Measurements from ENCODE around the gene CFAP74.

Gene CFAP74

GRCh38 chr1:2003541-2004131, at the start of gene CFAP74:
CFAP74 (minus strand) TSS chr1:2003786; CDS start chr1:1990956, 12,830 bp downstream.
- no peak for DNase-seq (ENCODE audit: low read depth)

GRCh38 chr1:2053217-2053616, 49.6 kb upstream of the CFAP74 start:
- DNase-seq (ENCODE audit: low read depth): no peak

- DNase-seq (ENCODE audit: low read depth): no peak
Observed at GRCh38 chr1:2052756-2053155, 49.2 kb upstream of the CFAP74 start.

GRCh38 chr1:2052054-2052679, 48.6 kb upstream of the CFAP74 start:
- no peak for DNase-seq (ENCODE audit: low read depth)

- DNase-seq (ENCODE audit: low read depth): no peak
Observed at GRCh38 chr1:2050793-2051682, 47.5 kb upstream of the CFAP74 start.

- DNase-seq (ENCODE audit: low read depth): no peak
Observed at GRCh38 chr1:2050461-2050792, 46.8 kb upstream of the CFAP74 start.

- DNase-seq (ENCODE audit: low read depth): peak; percentile 92
Observed at GRCh38 chr1:2049718-2050431, 46.3 kb upstream of the CFAP74 start, which contains the start of gene PRKCZ. PRKCZ (plus strand) TSS chr1:2050411; CDS start chr1:2050631, 220 bp downstream.

- DNase-seq (ENCODE audit: low read depth): no peak
Observed at GRCh38 chr1:2049225-2049717, 45.7 kb upstream of the CFAP74 start.

- no peak for DNase-seq (ENCODE audit: low read depth)
Observed at GRCh38 chr1:2047749-2048729, 44.5 kb upstream of the CFAP74 start.

GRCh38 chr1:2046953-2047748, 43.6 kb upstream of the CFAP74 start:
- DNase-seq (ENCODE audit: low read depth): no peak

- no peak for DNase-seq (ENCODE audit: low read depth)
Observed at GRCh38 chr1:2046174-2046917, 42.8 kb upstream of the CFAP74 start.

- no peak for DNase-seq (ENCODE audit: low read depth)
Observed at GRCh38 chr1:2045468-2046173, 42.0 kb upstream of the CFAP74 start.

GRCh38 chr1:2044510-2045319, 41.1 kb upstream of the CFAP74 start:
- DNase-seq (ENCODE audit: low read depth): peak; percentile 70

- DNase-seq (ENCODE audit: low read depth): no peak
Observed at GRCh38 chr1:2043886-2044285, 40.3 kb upstream of the CFAP74 start.

GRCh38 chr1:2042830-2043773, 39.5 kb upstream of the CFAP74 start:
- DNase-seq (ENCODE audit: low read depth): no peak

GRCh38 chr1:2041887-2042286, 38.3 kb upstream of the CFAP74 start:
- DNase-seq (ENCODE audit: low read depth): no peak

- no peak for DNase-seq (ENCODE audit: low read depth)
Observed at GRCh38 chr1:2041305-2041704, 37.7 kb upstream of the CFAP74 start.
